BLaER1 treated with 17β-estradiol and CSF1 and Interleukin-3, amounts not matched to agents 10 nM and 100 nM (cell line): ENCODE data around the gene PDZRN3.

Experiments used
- H3K27ac ChIP-seq, 11 experiments: shearing (Covaris generic); formaldehyde crosslinking; 2 replicates each; pipeline ENCODE4 v1.8.1; 2022
- H3K27me3 ChIP-seq, 11 experiments: shearing (Covaris generic); formaldehyde crosslinking; 2 replicates each; pipeline ENCODE4 v1.8.1; 2022
- H3K36me3 ChIP-seq, 11 experiments: shearing (Covaris generic); formaldehyde crosslinking; 2 replicates each; pipeline ENCODE4 v1.8.1; 2022
- H3K4me1 ChIP-seq, 10 experiments: shearing (Covaris generic); formaldehyde crosslinking; 2 replicates each; pipeline ENCODE4 v1.8.1; 2022
- H3K4me2 ChIP-seq, 11 experiments: shearing (Covaris generic); formaldehyde crosslinking; 2 replicates each; pipeline ENCODE4 v1.8.1; 2022
- H3K4me3 ChIP-seq, 10 experiments: shearing (Covaris generic); formaldehyde crosslinking; 2 replicates each; pipeline ENCODE4 v1.8.1; 2022
- H3K9ac ChIP-seq, 11 experiments: shearing (Covaris generic); formaldehyde crosslinking; 2 replicates each; pipeline ENCODE4 v1.8.1; 2022
- H3K9me3 ChIP-seq, 11 experiments: shearing (Covaris generic); formaldehyde crosslinking; replicated peaks in 1 of 11; 2 replicates each; pipeline ENCODE4 v1.8.1; 2022
- H4K20me1 ChIP-seq, 11 experiments: shearing (Covaris generic); formaldehyde crosslinking; 2 replicates each; pipeline ENCODE4 v1.8.1; 2022
- Cebpa-rat ChIP-seq, 11 experiments: shearing (Covaris generic); IDR thresholded peaks; 2 replicates each; pipeline ENCODE4 v1.8.1; 2022

Gene PDZRN3

GRCh38 chr3:73602170-73602569, 22.6 kb downstream of the PDZRN3 start:
- no peaks in the 10 kb centered on the region for H3K9me3 ChIP-seq
- H3K9ac ChIP-seq = no peak overlapping the region
- H3K27ac ChIP-seq = no peak overlapping the region
- H3K4me3 ChIP-seq = no peak overlapping the region
- H3K4me1 ChIP-seq = peaks cover 0 to 19% (median 0%) of the 10 kb centered on the region in 10 experiments; a peak in 5 of 20 replicates
- no peaks in the 10 kb centered on the region for H3K36me3 ChIP-seq
- TF ChIP-seq Cebpa-rat (IDR thresholded peaks at IDR 0.05) = no peak
- no peaks in the 10 kb centered on the region for H3K27me3 ChIP-seq
- H4K20me1 ChIP-seq = no peaks in the 10 kb centered on the region
- no peak overlapping the region for H3K4me2 ChIP-seq

- Histone ChIP-seq H3K36me3 (no peaks in the 10 kb centered on the region), H3K4me1 (peaks cover 0 to 19% (median 0%) of the 10 kb centered on the region in 10 experiments; a peak in 5 of 20 replicates), H3K27ac (no peak overlapping the region), H3K27me3 (no peaks in the 10 kb centered on the region), H4K20me1 (no peaks in the 10 kb centered on the region), H3K9ac (no peak overlapping the region), H3K9me3 (no peaks in the 10 kb centered on the region), H3K4me3 (no peak overlapping the region), H3K4me2 (no peak overlapping the region)
- TF ChIP-seq Cebpa-rat (IDR thresholded peaks at IDR 0.05) = no peak
These were observed 23.3 kb downstream of the PDZRN3 start for GRCh38 chr3:73601481-73601880.

DNA sequence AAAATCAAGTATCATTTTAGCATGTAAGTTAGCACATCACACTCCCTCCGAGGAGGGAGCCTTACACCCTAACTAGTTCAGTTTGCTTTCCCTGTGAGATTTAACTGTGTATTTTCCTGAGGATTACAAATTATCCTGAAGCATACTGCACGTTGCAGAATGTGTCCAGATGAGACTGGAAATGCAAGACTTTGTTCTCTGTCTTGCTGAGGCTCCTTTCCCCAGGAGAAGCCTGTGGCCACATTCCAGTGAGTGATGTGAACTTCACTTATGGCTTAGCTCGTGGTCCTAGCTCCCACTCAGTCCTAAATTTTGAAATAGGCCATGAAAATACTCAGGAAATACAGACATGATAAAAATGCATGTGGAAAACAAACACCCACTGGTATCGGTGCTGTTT, 23.7 kb downstream of the PDZRN3 start:
- Histone ChIP-seq H3K27me3 (no peaks in the 10 kb centered on the region), H3K36me3 (no peaks in the 10 kb centered on the region)
- TF ChIP-seq Cebpa-rat (IDR thresholded peaks at IDR 0.05) = no peak

GRCh38 chr3:73600293-73600938, 24.3 kb downstream of the PDZRN3 start:
- no peak overlapping the region for H3K4me2 ChIP-seq

More for the DNA sequence above, 23.7 kb downstream of the PDZRN3 start:
- Histone ChIP-seq H3K9me3 (no peaks in the 10 kb centered on the region), H4K20me1 (no peaks in the 10 kb centered on the region), H3K4me2 (no peak overlapping the region), H3K9ac (no peak overlapping the region), H3K4me1 (peaks cover 0 to 19% (median 0%) of the 10 kb centered on the region in 10 experiments; a peak in 5 of 20 replicates), H3K4me3 (no peak overlapping the region), H3K27ac (no peak overlapping the region)

DNA sequence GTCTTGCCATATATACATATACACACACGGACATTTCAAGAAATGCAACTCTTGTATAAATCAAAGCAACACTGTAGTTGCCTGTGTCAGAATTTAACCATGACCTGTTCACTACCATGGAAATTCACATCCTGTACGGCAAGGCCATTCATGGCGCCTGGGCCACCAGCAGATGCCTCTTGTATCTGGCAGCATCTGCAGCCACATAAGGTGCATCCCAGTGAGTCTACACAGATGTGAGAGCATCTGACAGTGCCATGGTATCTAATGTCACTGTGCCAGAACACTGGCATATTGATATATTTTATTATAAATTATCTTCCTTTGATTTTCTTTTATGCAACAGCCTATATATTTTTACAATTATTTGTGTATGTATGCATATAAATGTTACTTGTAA, 25.1 kb downstream of the PDZRN3 start:
- peaks cover 0 to 19% (median 0%) of the 10 kb centered on the region in 10 experiments; a peak in 5 of 20 replicates for H3K4me1 ChIP-seq
- H4K20me1 ChIP-seq = no peaks in the 10 kb centered on the region
- no peaks in the 10 kb centered on the region for H3K9me3 ChIP-seq
- no peak overlapping the region for H3K4me3 ChIP-seq
- no peak for TF ChIP-seq Cebpa-rat (IDR thresholded peaks at IDR 0.05)
- H3K4me2 ChIP-seq = no peak overlapping the region
- no peaks in the 10 kb centered on the region for H3K36me3 ChIP-seq
- no peak overlapping the region for H3K9ac ChIP-seq
- H3K27ac ChIP-seq = no peak overlapping the region
- H3K27me3 ChIP-seq = no peaks in the 10 kb centered on the region

More at GRCh38 chr3:73600293-73600938, 24.3 kb downstream of the PDZRN3 start:
- no peaks in the 10 kb centered on the region for H4K20me1 ChIP-seq
- peaks cover 0 to 19% (median 0%) of the 10 kb centered on the region in 10 experiments; a peak in 5 of 20 replicates for H3K4me1 ChIP-seq
- H3K27ac ChIP-seq = no peak overlapping the region
- H3K9ac ChIP-seq = no peak overlapping the region
- no peaks in the 10 kb centered on the region for H3K9me3 ChIP-seq
- TF ChIP-seq Cebpa-rat (IDR thresholded peaks at IDR 0.05) = no peak
- no peaks in the 10 kb centered on the region for H3K27me3 ChIP-seq
- no peak overlapping the region for H3K4me3 ChIP-seq
- H3K36me3 ChIP-seq = no peaks in the 10 kb centered on the region

DNA sequence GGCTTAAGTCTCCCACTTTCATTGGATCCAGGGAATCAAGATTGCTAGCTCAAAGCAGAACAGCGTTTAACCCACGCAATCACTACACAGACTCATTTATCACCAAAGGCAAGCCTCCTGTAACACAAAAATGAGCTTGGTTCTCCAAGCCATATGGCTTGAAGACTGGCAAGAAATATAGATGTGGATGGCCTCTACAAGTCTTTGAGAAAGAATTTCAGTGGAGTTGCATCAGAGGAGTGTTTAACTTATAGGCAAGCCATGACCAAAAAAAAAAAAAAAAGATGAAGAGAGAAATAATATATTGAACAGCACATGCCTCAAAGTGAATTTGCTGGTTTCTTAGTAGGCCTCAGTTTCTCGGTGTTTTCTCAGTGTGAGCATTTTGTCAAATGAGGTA, 27.3 kb downstream of the PDZRN3 start:
- H3K9ac ChIP-seq = no peak overlapping the region
- no peaks in the 10 kb centered on the region for H4K20me1 ChIP-seq
- H3K4me1 ChIP-seq = 0 out of 20 replicates have a peak, but pooled peaks cover 0 to under 1% (median 0%) of the 10 kb centered on the region in 10 experiments
- H3K9me3 ChIP-seq = no peaks in the 10 kb centered on the region
- H3K4me3 ChIP-seq = no peak overlapping the region
- no peak overlapping the region for H3K4me2 ChIP-seq
- TF ChIP-seq Cebpa-rat (IDR thresholded peaks at IDR 0.05) = no peak
- H3K36me3 ChIP-seq = no peaks in the 10 kb centered on the region
- H3K27ac ChIP-seq = no peak overlapping the region
- no peaks in the 10 kb centered on the region for H3K27me3 ChIP-seq

- Histone ChIP-seq H3K27me3 (no peaks in the 10 kb centered on the region), H3K4me3 (no peak overlapping the region), H3K27ac (no peak overlapping the region), H3K4me2 (no peak overlapping the region), H3K9me3 (no peaks in the 10 kb centered on the region), H3K4me1 (no peaks in the 10 kb centered on the region), H4K20me1 (no peaks in the 10 kb centered on the region), H3K9ac (no peak overlapping the region), H3K36me3 (no peaks in the 10 kb centered on the region)
- no peak for TF ChIP-seq Cebpa-rat (IDR thresholded peaks at IDR 0.05)
These were observed 32.3 kb downstream of the PDZRN3 start for GRCh38 chr3:73592154-73593144.

DNA sequence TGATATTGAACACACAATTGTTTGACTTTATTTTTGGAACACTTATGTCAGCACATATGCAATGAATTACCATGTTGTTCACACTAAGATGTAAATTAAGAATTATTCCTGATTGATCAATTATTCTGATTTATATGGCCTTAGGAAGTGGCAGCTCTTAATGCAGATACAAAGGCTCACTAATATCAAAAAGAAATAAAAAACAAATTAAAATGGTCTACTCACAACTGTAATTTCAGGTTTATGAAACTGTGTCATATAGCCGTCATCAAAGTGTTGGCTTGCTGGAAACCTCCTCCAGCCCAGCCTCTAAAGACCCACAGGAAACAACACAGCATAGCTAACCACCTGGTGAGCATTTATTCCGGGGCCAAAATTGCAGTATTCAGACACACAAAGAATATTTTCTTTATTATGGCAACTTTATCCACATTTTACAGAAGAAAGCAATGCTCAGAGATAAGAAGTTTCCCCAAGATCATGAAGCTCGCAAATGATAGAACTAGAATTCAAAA, 33.4 kb downstream of the PDZRN3 start:
- Histone ChIP-seq H3K9ac (no peak overlapping the region), H4K20me1 (no peaks in the 10 kb centered on the region), H3K27me3 (no peaks in the 10 kb centered on the region), H3K9me3 (no peaks in the 10 kb centered on the region), H3K27ac (no peak overlapping the region), H3K4me2 (no peak overlapping the region), H3K36me3 (no peaks in the 10 kb centered on the region), H3K4me3 (no peak overlapping the region), H3K4me1 (no peaks in the 10 kb centered on the region)
- TF ChIP-seq Cebpa-rat (IDR thresholded peaks at IDR 0.05) = no peak

GRCh38 chr3:73586628-73587027, 38.1 kb downstream of the PDZRN3 start:
- no peak for TF ChIP-seq Cebpa-rat (IDR thresholded peaks at IDR 0.05)
- H3K4me3 ChIP-seq = no peak overlapping the region
- H3K27me3 ChIP-seq = no peaks in the 10 kb centered on the region
- H3K27ac ChIP-seq = no peak overlapping the region
- H3K4me2 ChIP-seq = no peak overlapping the region
- no peaks in the 10 kb centered on the region for H3K36me3 ChIP-seq
- no peaks in the 10 kb centered on the region for H3K9me3 ChIP-seq
- H4K20me1 ChIP-seq = no peaks in the 10 kb centered on the region
- H3K9ac ChIP-seq = no peak overlapping the region
- H3K4me1 ChIP-seq = no peaks in the 10 kb centered on the region
